Measurements from ENCODE around the gene CFAP299. TPM values are rescaled to one million over a fixed set of nuclear protein-coding genes. Genes with fewer than 3 reads are reported as not detected.

Gene CFAP299
- total RNA-seq, 1 donor from 2014 or later, result not detected

DNA sequence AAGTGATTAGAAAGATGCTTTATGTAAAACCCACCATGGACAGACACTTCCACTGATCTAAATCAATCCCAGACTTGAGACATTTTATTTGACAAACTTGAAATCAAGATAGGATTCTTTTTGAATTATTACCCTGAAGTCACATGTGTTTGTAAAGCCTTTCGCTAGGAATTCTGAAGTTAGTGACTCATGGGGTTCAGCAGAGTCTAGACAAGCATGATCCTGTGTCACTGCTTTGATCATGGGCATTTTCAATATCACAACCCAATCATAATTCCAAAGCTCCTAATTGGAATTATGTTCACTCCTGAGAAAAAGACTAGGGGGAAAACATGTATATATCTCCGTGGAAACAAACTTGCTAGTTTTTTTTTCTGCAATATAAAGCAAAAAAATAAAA, 627.5 kb downstream of the CFAP299 start:
- TF ChIP-seq, protein P1, sequence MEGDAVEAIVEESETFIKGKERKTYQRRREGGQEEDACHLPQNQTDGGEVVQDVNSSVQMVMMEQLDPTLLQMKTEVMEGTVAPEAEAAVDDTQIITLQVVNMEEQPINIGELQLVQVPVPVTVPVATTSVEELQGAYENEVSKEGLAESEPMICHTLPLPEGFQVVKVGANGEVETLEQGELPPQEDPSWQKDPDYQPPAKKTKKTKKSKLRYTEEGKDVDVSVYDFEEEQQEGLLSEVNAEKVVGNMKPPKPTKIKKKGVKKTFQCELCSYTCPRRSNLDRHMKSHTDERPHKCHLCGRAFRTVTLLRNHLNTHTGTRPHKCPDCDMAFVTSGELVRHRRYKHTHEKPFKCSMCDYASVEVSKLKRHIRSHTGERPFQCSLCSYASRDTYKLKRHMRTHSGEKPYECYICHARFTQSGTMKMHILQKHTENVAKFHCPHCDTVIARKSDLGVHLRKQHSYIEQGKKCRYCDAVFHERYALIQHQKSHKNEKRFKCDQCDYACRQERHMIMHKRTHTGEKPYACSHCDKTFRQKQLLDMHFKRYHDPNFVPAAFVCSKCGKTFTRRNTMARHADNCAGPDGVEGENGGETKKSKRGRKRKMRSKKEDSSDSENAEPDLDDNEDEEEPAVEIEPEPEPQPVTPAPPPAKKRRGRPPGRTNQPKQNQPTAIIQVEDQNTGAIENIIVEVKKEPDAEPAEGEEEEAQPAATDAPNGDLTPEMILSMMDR (IDR thresholded peaks at IDR 0.05), result no peak
- Histone ChIP-seq H3K36me3 (no peaks in the 10 kb centered on the region), H3K9me3 (no peaks in the 10 kb centered on the region), H3K4me1 (no peaks in the 10 kb centered on the region), H3K27ac (no peak overlapping the region), H3K27me3 (no peaks in the 10 kb centered on the region), H3K4me3 (no peak overlapping the region)
- DNase-seq (ENCODE audit: low spot score in 2 of 2), result no peak
- intact Hi-C loops (cut with DNase I), result no loop called here

- intact Hi-C loops (cut with DNase I), result no loop called here
- Histone ChIP-seq H3K36me3 (no peaks in the 10 kb centered on the region), H3K9me3 (no peaks in the 10 kb centered on the region), H3K4me3 (no peak overlapping the region), H3K4me1 (no peaks in the 10 kb centered on the region), H3K27me3 (no peaks in the 10 kb centered on the region), H3K27ac (no peak overlapping the region)
- TF ChIP-seq, protein P1 (IDR thresholded peaks at IDR 0.05), result no peak
- DNase-seq (ENCODE audit: low spot score in 2 of 2), result no peak
Observed at GRCh38 chr4:80967346-80967745, 631.8 kb downstream of the CFAP299 start.

DNA sequence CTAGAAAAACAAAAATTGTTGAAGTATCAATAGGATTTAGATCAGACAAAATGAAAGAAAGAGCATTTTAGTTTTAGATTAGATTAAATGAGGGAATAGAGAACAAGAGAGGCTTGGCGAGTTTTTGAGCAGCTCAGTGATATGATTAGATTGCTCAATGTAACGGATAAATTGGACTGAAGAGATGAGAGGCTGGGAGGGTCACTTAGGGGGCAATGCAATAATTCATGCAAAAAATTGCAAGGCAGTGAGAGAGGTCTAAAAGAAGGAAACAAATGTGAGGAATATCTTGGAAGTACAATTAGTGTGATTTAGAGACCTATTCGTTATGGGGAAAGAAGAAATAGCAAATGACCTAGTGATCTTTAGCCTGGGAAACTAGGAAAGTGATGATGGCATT, 644.7 kb downstream of the CFAP299 start:
- intact Hi-C loops (cut with DNase I), result loop anchor here (10.0 kb wide), 1 partner anchor 615 kb away; no protein-coding TSS in a partner anchor
- no peaks in the 10 kb centered on the region for H3K27me3 ChIP-seq

GRCh38 chr4:80986011-80986410, 650.5 kb downstream of the CFAP299 start:
- TF ChIP-seq, protein P1 (IDR thresholded peaks at IDR 0.05), result no peak
- Histone ChIP-seq H3K36me3 (no peaks in the 10 kb centered on the region), H3K4me1 (no peaks in the 10 kb centered on the region), H3K27ac (no peak overlapping the region), H3K27me3 (no peaks in the 10 kb centered on the region), H3K9me3 (no peaks in the 10 kb centered on the region), H3K4me3 (no peak overlapping the region)
- no peak for DNase-seq (ENCODE audit: low spot score in 2 of 2)
- intact Hi-C loops (cut with DNase I), result loop anchor here (10.0 kb wide), 1 partner anchor 621 kb away; no protein-coding TSS in a partner anchor

More for the DNA sequence above, 644.7 kb downstream of the CFAP299 start:
- TF ChIP-seq, protein P1 (IDR thresholded peaks at IDR 0.05), result no peak
- Histone ChIP-seq H3K36me3 (no peaks in the 10 kb centered on the region), H3K4me1 (no peaks in the 10 kb centered on the region), H3K9me3 (no peaks in the 10 kb centered on the region), H3K4me3 (no peak overlapping the region), H3K27ac (no peak overlapping the region)
- no peak for DNase-seq (ENCODE audit: low spot score in 2 of 2)

DNA sequence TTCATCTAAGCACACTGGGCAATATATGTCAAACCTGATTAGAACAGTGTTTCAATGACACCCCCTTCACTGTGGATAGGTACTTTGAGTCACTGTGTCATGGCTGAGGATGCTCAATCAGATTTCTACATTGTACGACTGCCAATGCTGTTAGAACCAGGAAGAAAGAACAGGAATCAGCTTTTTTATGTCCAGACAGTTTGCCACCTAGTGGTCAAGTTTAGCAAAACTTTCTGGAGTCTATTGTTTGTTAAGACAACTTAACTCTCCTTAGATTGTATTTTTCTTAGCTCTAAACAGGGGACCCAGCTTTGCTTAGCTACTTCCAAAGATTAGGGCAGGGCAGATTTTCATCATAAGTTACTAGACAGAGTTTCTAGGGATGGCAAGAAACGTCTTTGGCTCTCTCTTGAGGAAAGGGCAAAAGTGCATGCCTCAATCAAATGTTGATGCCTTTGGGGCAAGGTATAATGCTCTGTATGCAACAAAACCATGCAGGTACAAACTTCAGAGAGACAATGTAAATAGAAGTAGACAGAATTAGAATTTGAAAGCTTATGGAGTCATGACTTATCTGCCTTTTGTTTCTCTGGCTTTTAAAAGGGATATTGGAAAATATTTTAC, 654.5 kb downstream of the CFAP299 start:
- Histone ChIP-seq H3K4me1 (no peaks in the 10 kb centered on the region), H3K27ac (no peak overlapping the region), H3K9me3 (no peaks in the 10 kb centered on the region), H3K27me3 (no peaks in the 10 kb centered on the region), H3K4me3 (no peak overlapping the region), H3K36me3 (no peaks in the 10 kb centered on the region)
- no peak for DNase-seq (ENCODE audit: low spot score in 2 of 2)
- intact Hi-C loops (cut with DNase I), result loop anchor here (10.0 kb wide), 1 partner anchor 625 kb away; no protein-coding TSS in a partner anchor
- TF ChIP-seq, protein P1 (IDR thresholded peaks at IDR 0.05), result peak in 2 of 3 experiments; percentile 30 to 51

Measured in ascending aorta (tissue), 2 donors.